Loucy (cell line): ENCODE data around the gene YARS2.

Experiments used
- H2AFZ ChIP-seq: fragments of 200-600 bp; sonication (generic); 2 replicates; pipeline ENCODE4 v1.6.0; 2016; ENCODE audit warnings: antibody characterized with exemption, mild to moderate bottlenecking, low read length, moderate library complexity
- H3F3A ChIP-seq: fragments of 200-600 bp; 2 replicates; pipeline ENCODE4 v1.6.0; 2016; ENCODE audit warnings: antibody characterized with exemption, low read depth, mild to moderate bottlenecking
- H3K27me3 ChIP-seq: fragments of 200-600 bp; sonication (generic); 2 replicates; pipeline ENCODE4 v1.6.1; 2014; ENCODE audit warnings: low read length, mild to moderate bottlenecking; ENCODE audit not compliant: insufficient read depth, poor library complexity, severe bottlenecking
- H3K36me3 ChIP-seq: fragments of 200-600 bp; sonication (generic); 2 replicates; pipeline ENCODE4 v1.6.1; 2016; ENCODE audit warnings: low read length; ENCODE audit not compliant: insufficient read depth
- H3K4me1 ChIP-seq: fragments of 200-600 bp; sonication (generic); 2 replicates; pipeline ENCODE4 v1.5.1; 2014; ENCODE audit warnings: low read length, mild to moderate bottlenecking; ENCODE audit not compliant: insufficient read depth, poor library complexity, severe bottlenecking
- H3K4me2 ChIP-seq: fragments of 200-600 bp; sonication (generic); 2 replicates; pipeline ENCODE4 v1.6.0; 2014; ENCODE audit warnings: antibody characterized with exemption, low read length, low read depth, mild to moderate bottlenecking; ENCODE audit not compliant: poor library complexity, severe bottlenecking
- H3K4me3 ChIP-seq: fragments of 200-600 bp; sonication (generic); 2 replicates; pipeline ENCODE4 v1.5.1; 2014; ENCODE audit warnings: low read length, mild to moderate bottlenecking, mixed read lengths; ENCODE audit not compliant: poor library complexity, severe bottlenecking
- H3K79me2 ChIP-seq: fragments of 200-600 bp; sonication (generic); 2 replicates; pipeline ENCODE4 v1.6.1; 2014; ENCODE audit warnings: low read length; ENCODE audit not compliant: insufficient read depth
- H3K9ac ChIP-seq: fragments of 200-600 bp; sonication (generic); 2 replicates; pipeline ENCODE4 v1.6.0; 2014; ENCODE audit warnings: mild to moderate bottlenecking, low read depth, low read length, moderate library complexity; ENCODE audit not compliant: poor library complexity, severe bottlenecking
- H3K9me2 ChIP-seq: fragments of 200-600 bp; sonication (generic); replicated peaks from 2 replicates; pipeline ENCODE4 v1.6.1; 2016; ENCODE audit warnings: low read depth, low read length, mixed read lengths
- H3K9me3 ChIP-seq: fragments of 200-600 bp; sonication (generic); 2 replicates; pipeline ENCODE4 v1.6.1; 2014; ENCODE audit warnings: mild to moderate bottlenecking, antibody characterized with exemption, low read length, low read depth; ENCODE audit not compliant: insufficient read depth
- H4K20me1 ChIP-seq: fragments of 200-600 bp; sonication (generic); 2 replicates; pipeline ENCODE4 v1.6.0; 2014; ENCODE audit warnings: antibody characterized with exemption, low read length, mild to moderate bottlenecking; ENCODE audit not compliant: insufficient read depth, poor library complexity, severe bottlenecking
- CTCF ChIP-seq: fragments of 200-600 bp; sonication (generic); conservative IDR thresholded peaks from 2 replicates; pipeline ENCODE4 v1.5.1; 2014; ENCODE audit warnings: mild to moderate bottlenecking, antibody characterized with exemption, low read length
- EZH2phosphoT487 ChIP-seq: fragments of 200-600 bp; IDR thresholded peaks from 2 replicates; pipeline ENCODE4 v1.6.1; 2018; ENCODE audit warnings: antibody characterized with exemption, mild to moderate bottlenecking, moderate library complexity, borderline replicate concordance

Gene YARS2

GRCh38 chr12:32780071-32780470, 24.4 kb upstream of the YARS2 start:
- Histone ChIP-seq H3K4me3 (no peak overlapping the region), H3K4me2 (no peak overlapping the region)
- TF ChIP-seq CTCF = no peak
- TF ChIP-seq EZH2phosphoT487 = no peak

GRCh38 chr12:32777691-32778175, 22.0 kb upstream of the YARS2 start:
- no peaks in the 10 kb centered on the region for H3F3A ChIP-seq
- H3K4me1 ChIP-seq = no peaks in the 10 kb centered on the region
- H3K36me3 ChIP-seq = no peaks in the 10 kb centered on the region
- H3K4me3 ChIP-seq = no peak overlapping the region
- no peaks in the 10 kb centered on the region for H4K20me1 ChIP-seq
- H3K9me2 ChIP-seq = no peaks in the 10 kb centered on the region
- no peaks in the 10 kb centered on the region for H3K79me2 ChIP-seq
- no peak for TF ChIP-seq EZH2phosphoT487
- no peak for TF ChIP-seq CTCF
- H3K27me3 ChIP-seq = no peaks in the 10 kb centered on the region
- no peaks in the 10 kb centered on the region for H3K9me3 ChIP-seq
- H3K4me2 ChIP-seq = no peak overlapping the region
- no peak overlapping the region for H3K9ac ChIP-seq
- H2AFZ ChIP-seq = no peak overlapping the region

More at GRCh38 chr12:32780071-32780470, 24.4 kb upstream of the YARS2 start:
- no peak overlapping the region for H2AFZ ChIP-seq
- H3K27me3 ChIP-seq = no peaks in the 10 kb centered on the region
- no peaks in the 10 kb centered on the region for H3K79me2 ChIP-seq
- no peaks in the 10 kb centered on the region for H3K36me3 ChIP-seq
- H3K9me3 ChIP-seq = no peaks in the 10 kb centered on the region
- H3K9me2 ChIP-seq = no peaks in the 10 kb centered on the region
- no peaks in the 10 kb centered on the region for H3K4me1 ChIP-seq
- H3F3A ChIP-seq = no peaks in the 10 kb centered on the region
- no peak overlapping the region for H3K9ac ChIP-seq
- no peaks in the 10 kb centered on the region for H4K20me1 ChIP-seq

GRCh38 chr12:32777159-32777558, 21.5 kb upstream of the YARS2 start:
- Histone ChIP-seq H3K9me3 (no peaks in the 10 kb centered on the region), H3K27me3 (no peaks in the 10 kb centered on the region)
- TF ChIP-seq CTCF = no peak
- no peak for TF ChIP-seq EZH2phosphoT487

More at GRCh38 chr12:32777159-32777558, 21.5 kb upstream of the YARS2 start:
- no peak overlapping the region for H3K4me2 ChIP-seq
- H3K4me1 ChIP-seq = no peaks in the 10 kb centered on the region
- no peaks in the 10 kb centered on the region for H3K79me2 ChIP-seq
- no peak overlapping the region for H3K9ac ChIP-seq
- no peaks in the 10 kb centered on the region for H3K36me3 ChIP-seq
- H3K9me2 ChIP-seq = no peaks in the 10 kb centered on the region
- no peak overlapping the region for H3K4me3 ChIP-seq
- H3F3A ChIP-seq = no peaks in the 10 kb centered on the region
- no peak overlapping the region for H2AFZ ChIP-seq
- H4K20me1 ChIP-seq = no peaks in the 10 kb centered on the region
